Measurements from ENCODE around the gene C10orf105.

GRCh38 chr10:71735709-71736569, 16.4 kb upstream of the C10orf105 start:
- TF ChIP-seq CTCF (tag by site-specific recombination; IDR thresholded peaks at IDR 0.05), result no peak
- no peak for TF ChIP-seq ZNF2 (tag by site-specific recombination; IDR thresholded peaks at IDR 0.05)
- no peak for TF ChIP-seq ZBTB8A (tag by site-specific recombination; IDR thresholded peaks at IDR 0.05)
- TF ChIP-seq YY1 (tag by site-specific recombination; IDR thresholded peaks at IDR 0.05), result no peak
- no peak for TF ChIP-seq ZNF292 (tag by site-specific recombination; IDR thresholded peaks at IDR 0.05; ENCODE audit: borderline replicate concordance, low read depth)
- TF ChIP-seq HOXA7 (CRISPR knock-in tag; IDR thresholded peaks at IDR 0.05; ENCODE audit: borderline replicate concordance), result no peak
- TF ChIP-seq ZNF677 (tag by site-specific recombination; IDR thresholded peaks at IDR 0.05), result no peak
